ENCODE measurements around the gene KCNJ11. TPM values are rescaled to one million over a fixed set of nuclear protein-coding genes. Genes with fewer than 3 reads are reported as not detected.

The KCNJ11 gene
- total and polyA plus RNA-seq, 9 donors: 0.31 to 0.92 (median 0.46) TPM; not detected in 2

- Histone ChIP-seq H3K27ac (no peak overlapping the region), H3K27me3 (no peaks in the 10 kb centered on the region), H3K9me3 (no peaks in the 10 kb centered on the region), H3K4me3 (no peak overlapping the region), H3K36me3 (no peaks in the 10 kb centered on the region), H3K4me1 (ENCODE audit: insufficient read depth) (no peaks in the 10 kb centered on the region)
- intact Hi-C loops (cut with DNase I): loop anchor here in 1 of 4 donors (5.0 kb wide), 1 partner anchor 107 kb away; no protein-coding TSS in a partner anchor
- WGBS, 3 donors: 75 to 84% (median 82%) methylated on average over 9 to 10 of the region's 10 CpGs
- TF ChIP-seq CTCF (IDR thresholded peaks at IDR 0.05): no peak
- TF ChIP-seq EP300 (IDR thresholded peaks at IDR 0.05): no peak
- TF ChIP-seq POLR2A (IDR thresholded peaks at IDR 0.05): no peak
- DNase-seq: no peak
Measured at GRCh38 chr11:17394743-17395390, 6.4 kb upstream of the KCNJ11 start.

DNA sequence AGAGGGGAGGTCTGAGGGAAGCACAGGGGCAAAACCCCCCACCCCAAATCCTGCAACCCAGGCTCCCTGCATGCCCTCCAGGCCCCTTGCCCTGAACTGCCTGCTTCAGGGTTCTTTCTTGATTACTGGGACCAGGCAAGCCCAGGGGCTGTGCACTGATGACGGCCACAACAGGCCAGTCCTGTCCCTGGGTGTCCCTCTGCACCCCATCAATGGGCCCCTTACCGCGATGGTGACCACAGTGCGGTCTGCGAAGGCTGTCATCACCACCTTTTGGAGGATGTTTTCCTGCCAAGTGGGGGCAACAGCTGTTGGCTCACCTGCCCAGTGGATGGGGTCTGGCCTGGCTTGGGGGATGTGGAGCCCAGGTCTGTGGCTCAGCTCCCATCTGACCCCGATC lies 5.0 kb upstream of the KCNJ11 start:
- Histone ChIP-seq H3K36me3 (no peaks in the 10 kb centered on the region), H3K9me3 (no peaks in the 10 kb centered on the region), H3K27ac (no peak overlapping the region), H3K27me3 (no peaks in the 10 kb centered on the region), H3K4me1 (ENCODE audit: insufficient read depth) (peaks cover 3% of the 10 kb centered on the region), H3K4me3 (no peak overlapping the region)
- intact Hi-C loops (cut with DNase I): loop anchor here in 1 of 4 donors (5.0 kb wide), 1 partner anchor 109 kb away; no protein-coding TSS in a partner anchor
- DNase-seq: no peak
- WGBS, 3 donors: 88 to 92% (median 89%) methylated on average over 6 of the region's 6 CpGs
- TF ChIP-seq CTCF (IDR thresholded peaks at IDR 0.05) (no peak), EP300 (IDR thresholded peaks at IDR 0.05) (no peak), POLR2A (IDR thresholded peaks at IDR 0.05) (no peak)

DNA sequence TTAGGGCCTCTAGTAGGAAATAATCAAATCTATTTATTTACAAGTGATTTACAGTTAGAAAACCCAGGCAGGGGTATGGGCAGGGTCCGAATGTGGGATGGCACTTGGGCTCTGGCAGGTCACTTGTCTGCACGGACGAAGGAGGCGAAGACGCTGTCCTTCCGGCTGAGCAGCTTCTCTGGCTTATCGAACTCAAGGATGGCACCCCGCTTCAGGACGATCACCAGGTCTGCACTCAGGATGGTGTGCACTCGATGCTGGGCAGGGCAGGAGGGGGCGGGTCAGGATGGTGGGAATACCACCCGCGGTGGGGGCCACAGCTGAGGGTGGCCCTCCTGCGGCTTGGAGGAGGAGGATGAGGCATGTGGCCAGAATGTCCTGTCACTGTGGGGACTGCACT lies 4.4 kb upstream of the KCNJ11 start:
- TF ChIP-seq POLR2A (IDR thresholded peaks at IDR 0.05) (no peak), CTCF (IDR thresholded peaks at IDR 0.05) (no peak), EP300 (IDR thresholded peaks at IDR 0.05) (no peak)
- Histone ChIP-seq H3K4me1 (ENCODE audit: insufficient read depth) (peaks cover 3% of the 10 kb centered on the region), H3K36me3 (no peaks in the 10 kb centered on the region), H3K9me3 (no peaks in the 10 kb centered on the region), H3K27ac (no peak overlapping the region), H3K4me3 (no peak overlapping the region), H3K27me3 (no peaks in the 10 kb centered on the region)
- WGBS, 3 donors: 84 to 90% (median 86%) methylated on average over 14 of the region's 14 CpGs
- no peak for DNase-seq
- intact Hi-C loops (cut with DNase I): loop anchor here in 1 of 4 donors (5.0 kb wide), 1 partner anchor 109 kb away; no protein-coding TSS in a partner anchor

DNA sequence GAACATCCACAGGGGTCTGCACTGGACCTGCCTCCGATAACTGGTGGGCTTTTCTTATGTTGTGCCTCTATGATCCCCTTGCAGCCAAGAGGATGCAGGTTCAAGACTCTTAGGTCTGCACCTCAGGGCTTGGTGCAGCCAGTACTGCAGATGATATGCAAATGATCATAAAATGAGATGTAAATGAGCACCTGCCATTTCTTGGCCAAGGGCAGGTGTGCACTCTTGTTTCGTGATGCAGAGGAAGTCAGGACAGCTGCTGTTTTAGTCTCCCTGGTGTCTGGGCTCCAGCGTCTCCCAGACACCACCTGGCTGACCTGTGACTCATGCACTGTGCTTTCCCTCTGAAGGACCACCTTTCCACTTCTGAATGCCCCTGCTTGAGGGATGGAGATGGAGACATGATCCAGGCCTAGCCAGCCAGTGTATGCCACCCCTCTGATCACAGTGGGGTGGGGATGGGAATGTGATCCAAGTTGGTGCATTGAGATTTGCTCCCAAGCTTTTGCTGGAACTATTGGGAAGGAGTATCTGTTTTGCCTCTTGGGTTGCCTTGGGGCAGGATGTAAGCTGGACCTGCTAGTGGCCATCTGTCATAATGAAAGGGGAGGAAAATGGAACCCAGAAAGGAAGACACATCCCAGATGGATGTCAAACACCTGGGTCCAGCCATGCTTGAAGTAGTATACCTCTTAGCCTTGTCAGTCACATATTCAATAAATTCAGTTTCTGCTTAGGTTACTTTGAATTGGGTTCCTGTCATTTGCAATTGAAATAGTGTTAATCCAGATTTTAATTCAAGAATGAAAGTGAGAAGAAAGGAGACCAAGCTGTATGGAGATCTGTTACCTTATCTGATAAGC lies 3.3 kb upstream of the KCNJ11 start:
- Histone ChIP-seq H3K4me3 (no peak overlapping the region), H3K27ac (no peak overlapping the region), H3K36me3 (no peaks in the 10 kb centered on the region), H3K9me3 (no peaks in the 10 kb centered on the region), H3K27me3 (no peaks in the 10 kb centered on the region), H3K4me1 (ENCODE audit: insufficient read depth) (peaks cover 3% of the 10 kb centered on the region)
- no peak for DNase-seq
- 53 to 75% (median 66%) methylated on average over 3 of the region's 3 CpGs for WGBS, 3 donors
- no peak for TF ChIP-seq POLR2A (IDR thresholded peaks at IDR 0.05)
- TF ChIP-seq CTCF (IDR thresholded peaks at IDR 0.05): no peak
- no peak for TF ChIP-seq EP300 (IDR thresholded peaks at IDR 0.05)
- intact Hi-C loops (cut with DNase I): loop anchor here in 1 of 4 donors (5.0 kb wide), 1 partner anchor 111 kb away; no protein-coding TSS in a partner anchor

Data from ovary (tissue), 9 donors.